Fibroblast of skin of right biceps (primary cell): ENCODE measurements around the gene CCDC198.

ENCODE experiments used
- DNase-seq: peaks from one replicate; pipeline ENCODE4 v3.0.0-alpha.2; 2013

The CCDC198 gene

GRCh38 chr14:57462551-57462950, 31.1 kb downstream of the CCDC198 start:
- no peak for DNase-seq

- DNase-seq, result no peak
Measured at GRCh38 chr14:57461777-57462320, 31.8 kb downstream of the CCDC198 start.

GRCh38 chr14:57435923-57436322, 57.7 kb downstream of the CCDC198 start:
- no peak for DNase-seq

- peak; percentile 31 for DNase-seq
Measured at GRCh38 chr14:57420986-57421385, 72.7 kb downstream of the CCDC198 start.

GRCh38 chr14:57420033-57420432, 73.6 kb downstream of the CCDC198 start:
- no peak for DNase-seq
